ENCODE results near the gene LCMT1. TPM values are rescaled to one million over a fixed set of nuclear protein-coding genes. Genes with fewer than 3 reads are reported as not detected.
A peak's percentile ranks its signal among the peaks of the same experiment; 100 is the strongest.
"Not testable (repeated sequence)": the region's sequence is repeated elsewhere in the genome, so short reads cannot be mapped to it uniquely, and the experiment has no call there.

Gene LCMT1
- total RNA-seq, 4 donors from 2014 or later: 10.8 to 24.5 (median 18.0) TPM

DNA sequence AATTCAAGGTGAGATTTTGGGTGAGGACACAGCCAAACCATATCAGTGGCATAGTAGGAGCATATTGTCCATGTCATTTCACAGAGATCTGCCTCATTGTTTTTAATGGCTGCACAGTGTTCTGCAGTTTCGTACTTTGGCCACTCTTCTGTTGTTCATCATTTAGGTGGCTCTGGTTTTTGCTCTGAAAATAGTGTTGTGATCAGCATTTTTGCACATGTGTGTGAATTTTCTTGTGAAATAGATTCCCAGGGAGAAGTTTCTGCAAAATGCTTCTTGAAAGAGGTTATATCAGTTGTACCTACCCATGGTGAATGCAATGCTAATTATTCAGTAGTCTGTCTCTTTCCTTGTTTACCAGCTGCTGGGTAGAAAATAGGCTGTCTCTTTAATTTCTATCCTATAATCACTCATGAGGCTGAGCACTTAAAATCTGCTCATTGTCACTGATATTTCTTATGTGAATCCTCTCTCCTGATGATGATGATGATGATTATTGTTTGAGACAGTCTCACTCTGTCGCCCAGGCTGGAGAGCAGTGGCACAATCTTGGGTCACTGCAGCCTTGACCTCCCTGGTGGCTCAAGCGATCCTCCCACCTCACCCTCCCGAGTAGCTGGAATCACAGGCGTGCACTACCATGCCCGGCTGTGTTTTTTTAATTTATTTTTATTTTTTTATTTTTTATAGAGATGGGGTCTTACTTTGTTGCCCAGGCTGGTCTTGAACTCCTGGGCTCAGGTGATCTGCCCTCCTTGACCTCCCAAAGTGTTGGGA is 10.5 kb downstream of the LCMT1 start:
- Histone ChIP-seq H3K4me3 (no peak overlapping the region), H3K9me3 (no peaks in the 10 kb centered on the region), H3K27ac (replicated peaks in 1 of 4) (no peak overlapping the region), H3K36me3 (peaks cover 0 to 27% (median 12%) of the 10 kb centered on the region in 4 donors), H3K4me1 (peaks cover 5 to 19% (median 14%) of the 10 kb centered on the region in 4 donors), H3K27me3 (no peaks in the 10 kb centered on the region)
- intact Hi-C loops (cut with DNase I): no loop called here
- WGBS: 79% methylated on average over 6 of the region's 6 CpGs
- no peak for DNase-seq (ENCODE audit: extremely low spot score)
- TF ChIP-seq CTCF (IDR thresholded peaks at IDR 0.05): no peak
- TF ChIP-seq POLR2AphosphoS5 (IDR thresholded peaks at IDR 0.05): no peak

DNA sequence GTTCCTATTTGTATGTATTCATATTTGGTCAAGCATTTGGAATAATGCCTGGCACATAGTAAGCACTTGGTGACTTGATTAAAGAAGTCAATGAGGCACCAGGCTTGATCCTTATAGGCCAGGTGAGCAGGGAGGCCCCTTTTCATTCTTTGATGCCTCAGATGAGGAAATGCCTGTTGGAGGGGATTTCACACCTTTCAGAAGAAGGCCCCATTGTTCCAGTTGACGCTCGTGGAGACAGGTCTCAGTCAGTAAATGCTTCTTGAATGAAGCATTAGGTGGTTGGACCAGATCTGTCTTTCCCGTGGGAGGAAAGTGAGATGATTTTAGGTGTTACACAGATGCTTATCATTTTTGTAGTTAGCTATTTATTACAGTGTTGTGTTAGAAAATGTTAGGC is 13.0 kb downstream of the LCMT1 start:
- H3K27ac ChIP-seq (replicated peaks in 1 of 4): no peak overlapping the region
- no peak for DNase-seq (ENCODE audit: extremely low spot score)
- WGBS: 79% methylated on average over 3 of the region's 3 CpGs
- H3K4me1 ChIP-seq: peaks cover 4 to 12% (median 9%) of the 10 kb centered on the region in 4 donors
- H3K4me3 ChIP-seq: no peak overlapping the region
- no peaks in the 10 kb centered on the region for H3K27me3 ChIP-seq
- intact Hi-C loops (cut with DNase I): no loop called here
- no peaks in the 10 kb centered on the region for H3K9me3 ChIP-seq
- TF ChIP-seq POLR2A (IDR thresholded peaks at IDR 0.05; ENCODE audit: low read depth): no peak
- no peak for TF ChIP-seq POLR2AphosphoS5 (IDR thresholded peaks at IDR 0.05)
- TF ChIP-seq EP300 (IDR thresholded peaks at IDR 0.05): no peak
- no peak for TF ChIP-seq CTCF (IDR thresholded peaks at IDR 0.05)
- peaks cover 0 to 35% (median 27%) of the 10 kb centered on the region in 4 donors for H3K36me3 ChIP-seq

GRCh38 chr16:25126086-25126666 is 14.6 kb downstream of the LCMT1 start:
- H3K36me3 ChIP-seq: peaks cover 0 to 48% (median 39%) of the 10 kb centered on the region in 4 donors
- H3K4me3 ChIP-seq; intact Hi-C loops (cut with DNase I); H3K27me3 ChIP-seq; H3K9me3 ChIP-seq; H3K27ac ChIP-seq (replicated peaks in 1 of 4); DNase-seq (ENCODE audit: extremely low spot score): not testable (repeated sequence)
- H3K4me1 ChIP-seq: peaks cover 0 to 12% (median 9%) of the 10 kb centered on the region in 4 donors
- 79% methylated on average over 13 of the region's 13 CpGs for WGBS

DNA sequence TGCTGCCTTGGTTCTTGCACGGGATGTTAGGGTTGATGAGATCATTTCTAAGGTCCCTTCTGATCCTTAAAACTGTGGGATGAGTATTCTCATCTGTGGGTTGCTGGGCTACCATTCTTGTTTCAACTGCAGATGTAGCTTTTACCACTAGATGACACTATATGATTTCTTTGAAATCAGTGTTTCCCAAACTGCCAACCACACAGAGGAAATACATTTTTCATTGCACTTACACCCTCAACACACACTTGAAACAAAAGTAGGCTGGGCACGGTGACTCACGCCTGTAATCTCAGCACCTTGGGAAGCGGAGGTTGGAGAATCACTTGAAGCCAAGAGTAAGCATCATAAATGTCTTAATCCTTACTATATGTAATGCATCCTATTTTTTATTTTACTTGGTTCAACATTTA is 15.3 kb downstream of the LCMT1 start:
- H3K4me3 ChIP-seq: no peak overlapping the region
- no peaks in the 10 kb centered on the region for H3K9me3 ChIP-seq
- intact Hi-C loops (cut with DNase I): no loop called here
- H3K27ac ChIP-seq (replicated peaks in 1 of 4): no peak overlapping the region
- TF ChIP-seq EP300 (IDR thresholded peaks at IDR 0.05): no peak
- peak in 1 of 3 experiments; percentile 51 for TF ChIP-seq CTCF (IDR thresholded peaks at IDR 0.05)
- DNase-seq (ENCODE audit: extremely low spot score): no peak
- 22% methylated on average over 4 of the region's 4 CpGs for WGBS
- peaks cover 0 to 53% (median 39%) of the 10 kb centered on the region in 4 donors for H3K36me3 ChIP-seq
- H3K27me3 ChIP-seq: no peaks in the 10 kb centered on the region
- H3K4me1 ChIP-seq: peaks cover 0 to 12% (median 9%) of the 10 kb centered on the region in 4 donors

GRCh38 chr16:25132751-25133150 is 21.2 kb downstream of the LCMT1 start:
- H3K4me3 ChIP-seq; H3K27ac ChIP-seq (replicated peaks in 1 of 4); H3K4me1 ChIP-seq; intact Hi-C loops (cut with DNase I); DNase-seq (ENCODE audit: extremely low spot score); H3K27me3 ChIP-seq; H3K9me3 ChIP-seq: not testable (repeated sequence)
- 100% methylated on average over 5 of the region's 5 CpGs for WGBS
- peaks cover 30 to 95% (median 77%) of the 10 kb centered on the region in 4 donors for H3K36me3 ChIP-seq

All from esophagus muscularis mucosa (tissue), 4 donors.